GM23248 (cell line): Measurements from ENCODE around the gene SLC12A4. TPM values are rescaled to one million over a fixed set of nuclear protein-coding genes. Genes with fewer than 3 reads are reported as not detected.

Experiments used
- DNase-seq: peaks from one replicate; pipeline ENCODE4 v3.0.0-alpha.2; 2015
- H2AFZ ChIP-seq: fragments of 200-600 bp; sonication (generic); 2 replicates; pipeline ENCODE4 v1.6.1; 2016; ENCODE audit warnings: antibody characterized with exemption
- H3F3A ChIP-seq: fragments of 200-600 bp; sonication (generic); 2 replicates; pipeline ENCODE4 v1.6.1; 2016; ENCODE audit warnings: mild to moderate bottlenecking, antibody characterized with exemption, mixed run types; ENCODE audit not compliant: insufficient read depth
- H3K27ac ChIP-seq: fragments of 200-600 bp; sonication (generic); 2 replicates; pipeline ENCODE4 v1.5.1; 2016; ENCODE audit warnings: mild to moderate bottlenecking
- H3K27me3 ChIP-seq: fragments of 200-600 bp; sonication (generic); replicated peaks from 2 replicates; pipeline ENCODE4 v1.6.1; 2016; ENCODE audit warnings: mild to moderate bottlenecking; ENCODE audit not compliant: insufficient read depth
- H3K36me3 ChIP-seq: fragments of 200-600 bp; sonication (generic); 2 replicates; pipeline ENCODE4 v1.6.1; 2016; ENCODE audit warnings: low read depth, mild to moderate bottlenecking
- H3K4me1 ChIP-seq: fragments of 200-600 bp; sonication (generic); 2 replicates; pipeline ENCODE4 v1.6.1; 2016; ENCODE audit warnings: mild to moderate bottlenecking; ENCODE audit not compliant: insufficient read depth
- H3K4me2 ChIP-seq: fragments of 200-600 bp; sonication (generic); one replicate; pipeline ENCODE4 v1.6.1; 2016; ENCODE audit warnings: mild to moderate bottlenecking; ENCODE audit not compliant: unreplicated experiment
- H3K4me3 ChIP-seq: fragments of 200-600 bp; sonication (generic); 2 replicates; pipeline ENCODE4 v1.5.1; 2016; ENCODE audit warnings: mild to moderate bottlenecking
- H3K79me2 ChIP-seq: fragments of 200-600 bp; sonication (generic); 2 replicates; pipeline ENCODE4 v1.6.1; 2016; ENCODE audit warnings: mild to moderate bottlenecking; ENCODE audit not compliant: insufficient read depth
- H3K9ac ChIP-seq: fragments of 200-600 bp; sonication (generic); 2 replicates; pipeline ENCODE4 v1.6.1; 2016; ENCODE audit warnings: mild to moderate bottlenecking
- H3K9me2 ChIP-seq: fragments of 200-600 bp; sonication (generic); 2 replicates; pipeline ENCODE4 v1.6.1; 2016; ENCODE audit warnings: mixed run types, mild to moderate bottlenecking, moderate library complexity; ENCODE audit not compliant: insufficient read depth
- H3K9me3 ChIP-seq: fragments of 200-600 bp; sonication (generic); one replicate; pipeline ENCODE4 v1.6.1; 2017; ENCODE audit warnings: low read depth
- H4K20me1 ChIP-seq: fragments of 200-600 bp; sonication (generic); 2 replicates; pipeline ENCODE4 v1.6.0; 2016; ENCODE audit not compliant: insufficient read depth
- EZH2 ChIP-seq: fragments of 200-600 bp; sonication (generic); IDR thresholded peaks from 2 replicates; pipeline ENCODE4 v1.6.1; 2018; ENCODE audit warnings: antibody characterized with exemption, mild to moderate bottlenecking; ENCODE audit not compliant: insufficient read depth, poor library complexity, severe bottlenecking
- EZH2phosphoT487 ChIP-seq: fragments of 200-600 bp; sonication (generic); IDR thresholded peaks from 2 replicates; pipeline ENCODE4 v1.6.1; 2018; ENCODE audit warnings: antibody characterized with exemption, moderate library complexity, mild to moderate bottlenecking, low read depth; ENCODE audit not compliant: insufficient read depth
- WGBS, 2 experiments: methylation state at CpG; one replicate each; pipeline ENCODE4 v1.1.6; 2015 to 2017; ENCODE audit warnings: low lambda C conversion rate in 2 of 2, low coverage in 1 of 2; ENCODE audit errors: missing lambda C conversion rate in 2 of 2; 5-methylcytosine and 5-hydroxymethylcytosine counted together
- in situ Hi-C: fragments of 300-500 bp; cut with MboI; formaldehyde crosslinking; loops from 2 replicates; pipeline ENCODE4 v1.15.0; 2020
- polyA plus RNA-seq: library from polyadenylated mRNA; unstranded; fragments of >200 nt; fragmentation: Nextera tagmentation; extraction: Ambion mirVana; gene quantifications from 2 replicates; pipeline ENCODE4 v1.2.1, GENCODE V29; 2016
- total RNA-seq: library from RNA; depleted of rRNA; stranded (reverse); fragments of >200 nt; shearing (Covaris generic); gene quantifications from 2 replicates; pipeline ENCODE4 v1.2.3, GENCODE V29; 2014

The SLC12A4 gene
- total and polyA plus RNA-seq, 2 experiments from 2014 or later, result 63.0 to 101 TPM

DNA sequence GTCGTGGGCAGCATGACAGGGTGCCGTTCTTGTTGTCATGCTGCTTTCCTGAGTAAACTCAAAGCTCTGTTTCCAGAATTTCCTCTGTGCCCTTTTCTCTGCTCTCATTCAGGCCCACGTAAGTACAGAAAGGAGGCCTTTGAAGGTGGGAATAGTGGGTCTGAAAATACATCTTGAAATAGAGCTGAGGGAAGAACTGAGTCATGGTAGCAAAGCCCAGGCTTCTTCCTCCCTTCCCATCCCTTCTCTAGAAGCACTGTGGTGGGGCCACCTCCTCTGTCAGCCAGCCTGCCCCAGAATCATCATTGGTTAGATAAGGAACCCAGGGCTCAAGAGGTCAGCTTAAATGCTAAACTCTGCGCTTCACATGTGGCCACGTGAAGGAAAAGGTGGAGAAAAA lies 46.2 kb downstream of the SLC12A4 start:
- in situ Hi-C loops, result loop anchor here (10.0 kb wide), 1 partner anchor 107 kb away; no protein-coding TSS in a partner anchor
- peaks cover 16% of the 10 kb centered on the region; the same call in 1 of the 2 replicates for H4K20me1 ChIP-seq
- H2AFZ ChIP-seq, result no peak overlapping the region
- H3K4me1 ChIP-seq, result peaks cover 11% of the 10 kb centered on the region
- H3F3A ChIP-seq, result peaks cover 12% of the 10 kb centered on the region
- H3K79me2 ChIP-seq, result peaks cover 51% of the 10 kb centered on the region
- no peaks in the 10 kb centered on the region for H3K9me2 ChIP-seq
- H3K27ac ChIP-seq, result no peak overlapping the region
- no peak overlapping the region for H3K4me2 ChIP-seq
- no peak overlapping the region for H3K4me3 ChIP-seq
- DNase-seq, result no peak
- H3K27me3 ChIP-seq, result no peaks in the 10 kb centered on the region
- no peaks in the 10 kb centered on the region for H3K9me3 ChIP-seq
- H3K36me3 ChIP-seq, result no peaks in the 10 kb centered on the region
- 86 to 91% methylated on average over 5 of the region's 5 CpGs for WGBS, 2 experiments
- no peak overlapping the region for H3K9ac ChIP-seq
- TF ChIP-seq EZH2phosphoT487, result no peak
- TF ChIP-seq EZH2, result no peak

DNA sequence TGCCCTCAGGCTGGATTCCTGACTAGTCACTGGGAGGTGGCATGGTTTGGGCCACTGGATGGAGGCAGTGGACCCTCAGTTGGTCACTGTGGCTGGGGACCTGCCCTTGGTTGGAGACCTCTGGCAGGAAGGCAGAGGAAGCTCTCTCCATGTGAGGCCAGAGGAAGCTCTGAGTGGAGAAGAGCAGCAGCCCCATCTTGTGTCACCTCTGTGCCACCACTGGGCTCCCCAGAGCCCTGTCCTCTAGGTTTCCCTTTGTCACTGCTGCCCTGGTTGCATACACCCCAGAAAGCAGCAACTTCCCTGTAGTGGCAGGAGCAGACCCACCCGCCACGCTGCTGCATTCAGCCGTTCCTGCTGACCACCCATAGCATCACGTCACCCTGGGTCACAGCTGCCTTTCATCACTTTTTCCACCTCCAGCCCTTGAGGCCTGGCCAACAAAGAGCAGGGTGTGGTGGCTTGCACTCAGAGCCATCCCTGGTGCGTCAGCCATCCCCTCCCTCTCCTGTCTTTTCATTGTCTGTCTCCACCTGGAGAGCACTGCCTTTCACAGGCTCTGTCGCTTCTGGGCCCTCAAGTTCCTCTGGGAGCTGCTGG lies 48.7 kb downstream of the SLC12A4 start:
- H3K4me1 ChIP-seq, result peaks cover 15% of the 10 kb centered on the region
- in situ Hi-C loops, result loop anchor here (10.0 kb wide), 1 partner anchor 105 kb away; no protein-coding TSS in a partner anchor
- H3K9me2 ChIP-seq, result no peaks in the 10 kb centered on the region
- H3K79me2 ChIP-seq, result peaks cover 60% of the 10 kb centered on the region
- no peak overlapping the region for H3K4me2 ChIP-seq
- no peak overlapping the region for H3K27ac ChIP-seq
- TF ChIP-seq EZH2phosphoT487 (no peak), EZH2 (no peak)
- no peaks in the 10 kb centered on the region for H3K36me3 ChIP-seq
- no peaks in the 10 kb centered on the region for H3K27me3 ChIP-seq
- H3F3A ChIP-seq, result peaks cover 29% of the 10 kb centered on the region
- H3K9ac ChIP-seq, result no peak overlapping the region
- peak; percentile 52 for DNase-seq
- H3K9me3 ChIP-seq, result no peaks in the 10 kb centered on the region
- WGBS, 2 experiments, result 51 to 56% methylated on average over 6 of the region's 6 CpGs
- H3K4me3 ChIP-seq, result no peak overlapping the region
- peaks cover 16% of the 10 kb centered on the region; the same call in 1 of the 2 replicates for H4K20me1 ChIP-seq
- no peak overlapping the region for H2AFZ ChIP-seq

DNA sequence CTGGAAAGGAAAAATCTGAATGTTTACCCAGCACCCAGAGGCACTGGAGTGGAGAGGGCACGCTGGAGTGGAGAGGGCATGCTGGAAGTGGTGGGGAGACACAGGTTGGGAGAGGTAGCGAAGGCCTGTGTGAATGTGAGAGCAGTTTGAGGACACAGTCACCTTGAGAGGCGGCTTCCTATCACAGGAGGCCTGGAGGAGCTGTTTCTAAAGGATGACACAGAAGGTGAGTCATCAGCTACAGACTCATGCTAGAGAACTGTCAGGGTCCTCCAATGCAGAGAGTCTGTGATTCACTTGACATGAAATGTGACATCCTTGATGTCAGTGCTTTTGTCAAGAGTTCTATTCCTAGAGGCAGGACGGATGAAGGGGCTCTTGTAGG lies 50.6 kb downstream of the SLC12A4 start:
- Histone ChIP-seq H3K27me3 (no peaks in the 10 kb centered on the region), H2AFZ (no peak overlapping the region), H3K9ac (peak overlapping the region; percentile 21), H4K20me1 (peaks cover 16% of the 10 kb centered on the region; the same call in 1 of the 2 replicates), H3K79me2 (peaks cover 70% of the 10 kb centered on the region), H3K4me2 (peak overlapping the region; percentile 42), H3K36me3 (no peaks in the 10 kb centered on the region), H3K9me2 (no peaks in the 10 kb centered on the region), H3K9me3 (no peaks in the 10 kb centered on the region), H3K27ac (peak overlapping the region; percentile 68), H3K4me3 (no peak overlapping the region), H3K4me1 (peaks cover 15% of the 10 kb centered on the region), H3F3A (peaks cover 29% of the 10 kb centered on the region)
- TF ChIP-seq EZH2phosphoT487 (no peak), EZH2 (no peak)
- in situ Hi-C loops, result no loop called here
- DNase-seq, result peak; percentile 97
- 28 to 31% methylated on average over 4 of the region's 4 CpGs for WGBS, 2 experiments

DNA sequence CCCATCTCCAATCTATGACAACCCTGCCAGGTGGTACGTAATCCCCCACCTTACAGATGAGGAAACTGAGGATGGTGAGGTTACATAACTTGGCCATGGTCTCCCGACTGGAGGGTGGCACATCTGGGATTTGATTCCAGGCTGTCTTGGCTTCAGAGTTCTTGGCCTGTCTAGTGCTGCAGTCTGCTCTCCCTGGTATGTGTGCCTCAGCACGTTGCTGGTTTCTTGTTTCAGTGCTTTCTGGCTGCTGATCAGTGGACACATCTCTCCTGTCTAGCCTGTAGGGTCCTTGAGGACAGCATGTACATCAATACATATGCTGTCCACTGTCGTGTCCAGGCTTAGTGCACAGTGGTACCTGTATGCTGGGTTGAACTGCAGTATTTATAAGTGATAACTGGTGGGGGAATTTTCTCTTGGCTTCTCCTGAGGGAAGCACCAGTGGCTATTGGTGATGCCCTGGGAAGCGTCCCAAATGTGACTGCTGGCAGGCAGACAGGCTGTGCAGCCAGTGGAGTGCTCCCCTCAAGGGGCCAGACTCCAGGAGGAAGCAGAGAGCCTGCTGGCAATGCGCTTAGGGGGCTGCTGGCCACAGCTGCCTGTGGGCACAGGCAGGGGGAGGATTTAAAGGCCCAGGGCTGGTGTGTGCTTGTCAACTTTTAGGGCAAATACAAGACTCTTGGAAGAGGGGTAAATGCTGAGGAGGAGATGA lies 51.1 kb downstream of the SLC12A4 start:
- in situ Hi-C loops, result no loop called here
- no peaks in the 10 kb centered on the region for H3K9me2 ChIP-seq
- H3K27ac ChIP-seq, result peak overlapping the region; percentile 68
- H3K9me3 ChIP-seq, result no peaks in the 10 kb centered on the region
- H3K79me2 ChIP-seq, result peaks cover 70% of the 10 kb centered on the region
- H3K4me3 ChIP-seq, result no peak overlapping the region
- peaks cover 15% of the 10 kb centered on the region for H3K4me1 ChIP-seq
- no peak overlapping the region for H2AFZ ChIP-seq
- H3K36me3 ChIP-seq, result no peaks in the 10 kb centered on the region
- H3K9ac ChIP-seq, result peak overlapping the region; percentile 21
- peaks cover 16% of the 10 kb centered on the region; the same call in 1 of the 2 replicates for H4K20me1 ChIP-seq
- DNase-seq, result peak; percentile 52
- 20 to 22% methylated on average over 6 of the region's 6 CpGs for WGBS, 2 experiments
- TF ChIP-seq EZH2 (no peak), EZH2phosphoT487 (no peak)
- H3K4me2 ChIP-seq, result peak overlapping the region; percentile 42
- H3F3A ChIP-seq, result peaks cover 29% of the 10 kb centered on the region
- H3K27me3 ChIP-seq, result no peaks in the 10 kb centered on the region
